Activated CD4-positive, alpha-beta T cell treated with anti-CD3 and anti-CD28 coated beads, Interleukin-2, amount 50 U/mL, for 24 hours (primary cell): Measurements from ENCODE around the gene ENHO.
"Not testable (repeated sequence)": the region's sequence is repeated elsewhere in the genome, so short reads cannot be mapped to it uniquely, and the experiment has no call there.

ENCODE experiments used
- DNase-seq, 2 donors: peaks; one replicate each; pipeline ENCODE4 v3.0.0-alpha.2; 2020; ENCODE audit warnings: low read depth in 1 of 2, low spot score in 1 of 2

The ENHO gene

DNA sequence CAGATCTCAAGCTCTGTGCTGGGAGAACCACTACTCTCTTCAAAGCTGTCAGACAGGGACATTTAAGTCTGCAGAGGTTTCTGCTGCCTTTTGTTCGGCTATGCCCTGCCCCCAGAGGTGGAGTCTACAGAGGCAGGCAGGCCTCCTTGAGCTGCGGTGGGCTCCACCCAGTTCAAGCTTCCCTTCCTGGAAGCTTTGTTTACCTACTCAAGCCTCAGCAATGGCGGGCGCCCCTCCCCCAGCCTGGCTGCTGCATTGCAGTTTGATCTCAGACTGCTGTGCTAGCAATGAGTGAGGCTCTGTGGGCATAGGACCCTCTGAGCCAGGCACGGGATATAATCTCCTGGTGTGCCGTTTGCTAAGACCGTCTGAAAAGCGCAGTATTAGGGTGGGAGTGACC, 9.3 kb upstream of the ENHO start:
- not testable (repeated sequence) for DNase-seq

DNA sequence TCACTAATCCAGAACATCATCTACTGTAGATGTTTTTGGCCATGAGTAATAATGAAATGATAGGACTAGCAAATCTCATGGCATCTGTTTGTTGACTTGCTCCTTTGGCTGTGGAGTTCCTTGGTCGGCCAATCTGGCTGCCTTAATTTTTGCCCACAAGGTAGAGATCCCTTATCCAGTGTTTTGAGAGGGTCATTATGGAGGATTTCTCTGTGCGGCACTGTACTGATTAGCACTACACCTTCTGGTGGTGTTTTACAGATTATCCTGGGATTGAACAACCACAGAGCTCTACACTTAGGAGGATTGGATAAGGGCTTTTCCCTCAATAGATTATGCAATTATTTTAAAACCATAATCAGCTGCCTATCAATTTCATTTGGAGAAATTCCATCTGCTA, 3.2 kb upstream of the ENHO start:
- no peak for DNase-seq

DNA sequence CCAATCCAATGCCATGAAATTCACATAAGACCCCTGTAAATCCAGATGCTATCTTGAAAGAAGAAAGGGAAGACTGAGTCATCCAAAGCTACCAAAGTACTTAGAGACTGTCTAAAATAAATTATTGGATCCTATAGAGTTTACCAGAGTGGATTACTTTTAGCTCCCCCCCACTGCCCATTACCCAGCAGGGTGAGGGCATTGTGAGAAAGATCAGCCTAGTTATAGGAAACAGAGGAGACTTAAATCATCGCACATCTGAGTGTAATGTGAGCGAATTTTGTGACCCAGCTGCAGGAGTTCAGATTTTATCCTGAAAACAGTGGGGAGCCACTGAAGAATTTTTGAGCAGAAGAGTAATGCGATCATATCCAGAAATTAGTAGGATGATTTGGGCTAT, 1.6 kb upstream of the ENHO start:
- DNase-seq, result no peak

DNA sequence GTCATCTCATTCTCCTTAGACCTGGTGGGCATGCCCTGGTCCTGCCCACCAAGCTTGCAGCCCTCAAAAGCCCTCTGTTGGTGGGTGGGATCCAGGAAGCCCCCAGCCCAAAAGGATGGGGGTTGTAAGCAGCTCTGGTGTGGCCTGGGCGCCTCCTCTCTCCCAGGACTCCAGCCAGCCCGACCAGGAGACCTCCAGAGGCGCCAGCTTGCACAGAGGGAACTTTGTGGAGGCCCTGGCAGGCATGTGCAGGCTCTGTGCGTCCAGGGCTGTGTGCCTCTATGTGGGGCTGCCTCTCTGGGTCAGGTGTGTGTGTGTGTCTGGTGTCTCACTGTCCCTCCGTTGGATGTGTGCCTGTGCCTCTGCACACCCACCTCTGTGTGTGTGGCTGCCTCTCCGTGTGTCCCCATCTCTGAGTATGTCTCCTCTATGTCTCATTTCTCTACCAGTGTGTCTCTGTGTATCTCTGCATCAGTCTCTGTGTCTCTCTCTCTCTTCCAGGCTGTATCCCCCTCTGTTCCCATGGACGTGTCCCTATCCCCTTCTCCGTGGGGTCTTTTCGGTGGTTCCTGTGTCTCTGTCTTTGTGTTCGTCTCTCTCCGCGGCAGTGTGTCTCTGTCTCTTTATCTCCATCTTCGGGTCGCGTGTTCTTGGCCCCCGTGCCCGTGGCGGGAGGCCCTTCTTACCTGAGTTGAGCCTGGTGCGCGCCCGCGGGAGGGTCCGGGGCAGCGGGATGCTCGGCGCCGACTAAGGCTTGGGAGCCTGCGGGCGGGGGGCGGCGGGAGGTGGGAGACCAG, 501 bp downstream of the ENHO start:
- no peak for DNase-seq

DNA sequence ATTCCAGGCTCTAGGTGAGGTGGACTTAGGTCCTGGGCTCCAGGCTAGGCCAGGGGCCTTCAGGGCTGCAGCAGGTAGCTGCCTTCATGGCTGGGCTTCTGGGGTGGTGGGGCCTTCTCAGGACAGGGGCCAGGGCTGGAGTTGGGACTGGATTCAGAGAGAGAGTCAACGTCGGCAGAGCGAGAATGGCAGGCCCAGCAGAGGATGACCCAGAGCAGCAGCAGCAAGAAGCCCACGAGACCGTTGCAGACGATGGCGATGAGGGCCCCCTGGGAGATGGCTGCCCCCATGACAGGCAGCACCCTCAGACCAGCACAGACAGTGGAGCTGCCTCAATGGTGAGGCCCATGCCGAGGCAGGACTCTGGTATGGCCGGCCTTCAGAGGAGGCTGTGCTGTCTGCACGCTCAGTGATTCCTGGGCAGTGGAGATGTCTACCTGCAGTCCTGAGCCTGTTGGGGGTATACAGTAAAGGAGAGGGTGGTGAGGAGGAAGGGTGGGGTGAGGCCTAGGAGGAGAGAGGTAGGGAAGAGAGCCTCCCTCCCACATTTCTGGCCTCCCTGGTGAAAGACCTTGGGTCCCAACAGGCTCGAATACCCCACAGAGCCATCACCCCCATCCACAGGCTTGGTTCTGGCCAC, 1.3 kb downstream of the ENHO start:
- DNase-seq, result no peak

DNA sequence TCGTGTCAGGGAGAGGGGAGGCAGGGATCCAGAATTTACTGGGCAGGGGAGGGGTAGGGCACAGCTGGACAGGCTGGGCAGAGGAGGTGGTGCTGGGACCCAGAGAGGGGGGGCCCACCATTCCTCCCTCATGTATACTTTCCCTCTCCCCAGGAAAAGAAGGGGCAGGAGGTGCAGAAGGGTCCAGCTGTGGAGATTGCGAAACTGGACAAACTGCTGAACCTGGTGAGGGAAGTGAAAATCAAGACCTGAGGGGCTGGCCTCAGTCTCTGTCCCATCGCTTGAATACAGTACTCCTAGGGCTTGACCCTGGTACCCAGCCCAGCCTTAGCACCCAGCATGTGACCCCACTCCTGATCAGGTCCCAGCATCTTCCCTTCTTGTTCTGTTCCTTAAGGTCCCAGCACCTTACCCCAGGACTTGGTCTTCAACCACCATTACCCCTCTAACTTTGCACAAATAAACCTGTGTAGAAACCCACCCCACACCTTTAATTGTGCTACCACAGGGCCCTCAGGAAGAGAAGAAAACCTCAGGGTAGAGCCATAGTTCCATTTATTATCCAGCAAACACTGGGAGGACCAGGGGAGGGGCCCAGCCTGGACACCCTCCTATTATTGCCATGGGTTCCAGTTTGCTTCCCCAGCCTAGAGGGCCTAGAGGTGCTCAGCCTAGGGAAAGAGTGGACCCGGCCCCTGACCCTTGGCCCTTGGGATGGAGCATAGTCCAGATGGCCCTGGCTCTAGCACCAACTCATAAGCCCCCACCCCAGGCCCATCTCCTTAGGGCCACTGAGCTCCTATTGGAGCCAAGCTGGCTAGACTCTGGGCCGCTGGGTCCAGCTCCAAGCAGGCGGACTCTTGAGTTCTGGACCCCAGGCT, 2.0 kb downstream of the ENHO start:
- no peak for DNase-seq

DNA sequence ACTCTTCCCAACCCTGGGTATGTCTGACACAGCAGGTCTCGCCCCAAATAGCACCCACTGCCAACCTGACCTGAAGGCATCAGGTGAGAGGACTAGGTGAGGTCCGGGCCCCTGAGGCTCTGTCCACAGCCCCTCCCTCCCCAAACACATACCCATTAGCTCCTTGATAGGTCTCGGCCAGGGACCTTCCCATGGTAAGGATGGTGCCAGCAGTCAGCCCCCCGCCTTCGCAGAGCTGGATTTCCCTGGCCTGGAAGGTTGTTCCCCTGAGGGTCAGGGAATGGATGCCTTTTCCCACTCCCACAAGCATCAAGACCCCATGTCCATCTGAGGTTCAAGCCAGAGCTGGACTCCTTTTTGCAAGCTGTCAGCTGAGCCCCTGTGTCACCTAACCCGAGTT, 2.7 kb downstream of the ENHO start:
- no peak for DNase-seq

DNA sequence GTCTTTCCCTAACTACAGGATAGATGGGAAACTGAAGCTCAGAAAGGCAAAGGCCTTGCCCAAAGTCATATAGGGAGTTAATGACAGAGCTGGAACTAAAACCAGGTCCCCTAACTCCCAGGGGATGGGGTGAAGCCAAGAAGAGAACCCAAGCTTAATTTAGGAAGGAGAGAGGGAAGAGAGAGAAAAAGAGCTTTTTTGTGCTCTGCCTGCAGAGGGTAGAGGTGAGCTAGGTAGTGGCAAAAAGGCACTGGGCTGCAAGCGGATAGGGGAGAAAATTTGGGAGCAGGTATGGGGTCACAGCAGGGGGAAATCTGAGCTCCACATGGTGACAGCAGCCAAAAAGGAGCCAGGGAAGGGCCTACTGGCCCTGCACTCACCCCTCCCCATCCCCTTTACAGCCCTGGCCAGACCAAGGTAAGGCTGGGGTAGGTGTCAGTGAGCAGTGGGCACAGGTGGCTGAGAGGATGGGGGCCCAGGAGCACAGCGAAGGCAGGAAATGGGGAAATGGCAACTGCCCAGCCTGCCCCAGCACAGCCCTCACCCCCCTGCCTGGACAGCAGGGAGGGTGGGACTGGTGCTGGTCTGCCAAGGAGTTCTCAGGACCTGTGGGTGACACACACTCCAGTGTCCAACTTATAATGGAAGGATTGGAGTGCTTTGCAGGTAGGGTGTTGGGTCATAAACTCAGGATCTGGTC, 3.3 kb downstream of the ENHO start:
- DNase-seq, result no peak

DNA sequence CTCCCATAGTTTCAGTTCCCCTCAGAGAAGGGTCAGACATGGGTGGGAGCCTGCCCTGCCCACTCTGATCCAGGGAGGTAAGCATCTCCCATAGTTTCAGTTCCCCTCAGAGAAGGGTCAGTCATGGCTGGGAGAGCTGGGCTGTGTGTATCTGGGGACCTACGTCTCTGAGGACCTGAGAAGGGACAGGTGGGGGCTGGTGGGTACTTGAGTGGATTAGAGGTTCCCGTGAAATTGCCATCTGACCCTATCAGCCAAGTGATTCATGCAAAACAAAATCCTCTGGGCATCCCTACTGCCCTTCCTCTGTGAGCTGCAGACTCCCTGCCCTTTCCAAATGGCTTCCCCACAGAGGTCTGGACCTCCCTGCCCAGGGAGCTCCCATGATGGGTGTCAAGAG, 3.9 kb downstream of the ENHO start:
- DNase-seq, result no peak

DNA sequence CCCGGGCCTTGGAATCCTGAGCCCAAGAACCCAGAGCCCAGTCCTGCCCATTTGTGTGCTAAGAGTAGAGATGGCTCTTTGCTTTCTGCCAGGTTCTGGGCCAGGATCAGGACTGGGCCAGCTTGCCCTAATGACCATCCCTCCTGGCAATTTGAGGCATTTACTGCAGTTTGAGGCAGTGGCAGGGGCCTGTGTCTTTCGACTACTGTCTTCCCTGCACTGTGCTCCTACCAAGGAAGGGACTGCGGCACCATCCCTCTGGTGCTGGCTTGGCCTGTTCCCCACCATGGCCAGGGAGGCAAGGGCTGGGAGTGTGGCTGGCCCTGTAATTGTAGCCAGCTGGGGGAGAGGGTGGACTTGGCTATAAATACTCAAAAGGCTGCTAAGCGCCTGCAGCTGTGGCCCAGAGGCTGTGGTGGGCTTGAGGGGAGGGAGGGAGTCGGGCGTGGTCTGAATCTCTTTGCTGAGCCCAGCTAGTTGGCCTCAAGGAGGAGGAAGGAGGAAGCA, 4.6 kb downstream of the ENHO start:
- no peak for DNase-seq

DNA sequence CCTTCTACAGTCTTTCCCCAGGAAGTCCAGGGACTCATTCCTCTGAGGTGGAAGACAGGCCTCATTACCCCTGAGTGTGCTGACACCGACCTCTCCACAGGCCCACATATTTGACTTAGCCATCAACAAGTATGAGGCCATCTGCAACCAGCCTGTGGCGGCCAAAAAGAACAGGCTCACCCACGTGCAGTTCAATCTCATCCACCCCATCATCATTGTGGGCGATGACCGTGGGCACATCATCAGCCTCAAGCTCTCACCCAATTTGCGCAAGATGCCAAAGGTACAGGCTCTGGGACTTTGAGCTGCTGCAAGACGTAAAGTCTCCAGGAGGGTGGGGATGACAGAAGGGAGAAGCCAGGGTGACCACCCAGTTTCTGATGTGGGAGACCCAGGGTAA, 5.6 kb downstream of the ENHO start:
- DNase-seq, result no peak

DNA sequence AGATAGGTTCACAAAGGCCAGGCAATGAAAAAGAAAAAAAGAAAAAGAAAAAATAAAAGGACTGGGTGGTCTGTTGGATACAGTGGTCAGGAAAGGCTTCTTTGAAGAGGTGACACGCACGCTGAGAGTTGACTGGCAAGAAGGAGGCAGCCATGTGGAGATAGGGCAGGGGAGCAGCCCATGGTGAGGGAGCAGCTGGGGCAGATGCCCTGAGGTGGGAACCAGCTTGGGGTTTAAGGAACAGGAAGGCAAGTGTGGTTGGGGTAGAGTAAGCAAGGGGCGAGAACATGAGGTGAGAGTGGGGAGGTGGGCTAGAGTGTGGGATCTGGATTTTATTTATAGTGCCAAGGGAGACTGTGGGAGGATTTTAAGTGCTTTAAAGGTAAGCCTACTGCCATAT, 6.8 kb downstream of the ENHO start:
- no peak for DNase-seq

DNA sequence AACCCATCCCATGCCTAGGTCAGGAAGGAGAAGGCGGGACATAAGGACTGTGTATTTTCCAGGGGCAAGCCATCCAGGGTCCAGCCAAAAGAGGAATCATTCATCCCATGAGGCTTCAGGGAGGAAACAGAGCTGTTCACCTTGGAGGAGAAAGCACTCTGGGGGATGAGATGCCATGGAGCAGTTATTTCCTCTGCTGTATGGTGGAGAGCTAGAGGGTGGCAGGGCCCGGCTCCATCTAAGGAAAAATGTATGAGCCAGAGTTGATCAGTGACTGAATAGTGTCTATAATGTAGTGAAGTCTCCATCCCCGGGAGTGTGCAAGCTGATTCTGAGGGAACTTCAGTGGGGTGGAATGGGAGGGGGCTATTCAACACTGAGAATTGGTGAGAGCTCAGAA, 8.0 kb downstream of the ENHO start:
- no peak for DNase-seq

DNA sequence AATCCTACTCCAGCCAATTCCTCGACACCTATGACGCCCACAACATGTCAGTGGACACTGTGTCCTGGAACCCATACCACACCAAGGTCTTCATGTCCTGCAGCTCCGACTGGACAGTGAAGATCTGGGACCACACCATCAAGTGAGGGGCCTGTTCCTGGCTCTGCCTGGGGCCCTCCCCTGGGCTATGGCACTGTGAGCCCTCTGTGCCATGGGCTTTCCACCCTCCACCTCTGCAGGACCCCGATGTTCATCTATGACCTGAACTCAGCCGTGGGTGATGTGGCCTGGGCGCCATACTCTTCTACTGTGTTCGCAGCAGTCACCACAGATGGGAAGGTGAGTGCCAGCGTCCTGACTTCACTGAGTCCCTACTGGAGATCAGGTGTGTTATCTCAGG, 8.4 kb downstream of the ENHO start:
- DNase-seq, result no peak

DNA sequence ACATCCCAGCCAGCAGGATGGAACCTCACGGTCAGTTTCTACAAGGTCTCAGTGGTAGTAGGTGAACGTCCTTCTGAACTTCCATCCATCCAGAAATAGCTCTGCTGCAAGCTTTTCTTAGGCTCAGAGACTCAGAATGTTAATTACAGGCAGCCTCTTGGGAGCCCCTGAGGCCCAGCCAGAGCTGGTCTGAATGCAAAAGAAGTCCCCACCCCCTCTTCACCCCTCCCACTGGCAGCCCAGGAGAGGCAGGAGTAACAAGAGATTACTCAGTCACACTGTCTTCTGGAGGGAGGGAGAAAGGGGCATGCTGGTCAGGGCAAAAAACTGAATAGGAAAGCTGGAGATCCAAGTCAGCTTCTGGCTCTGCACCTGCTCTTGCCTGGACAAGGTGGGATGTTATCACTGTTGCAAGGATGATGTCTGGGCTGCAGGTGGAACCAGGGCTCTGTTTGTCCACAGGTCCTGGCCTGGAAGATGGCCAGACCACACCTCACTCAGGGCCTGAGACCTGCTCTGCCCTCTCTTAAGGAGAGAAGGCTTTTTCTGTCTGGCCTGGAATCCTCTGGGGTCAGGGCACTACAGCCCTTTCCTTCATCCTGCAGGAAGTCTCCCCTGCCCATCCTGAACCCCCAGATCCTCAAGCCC, 9.1 kb downstream of the ENHO start:
- no peak for DNase-seq

DNA sequence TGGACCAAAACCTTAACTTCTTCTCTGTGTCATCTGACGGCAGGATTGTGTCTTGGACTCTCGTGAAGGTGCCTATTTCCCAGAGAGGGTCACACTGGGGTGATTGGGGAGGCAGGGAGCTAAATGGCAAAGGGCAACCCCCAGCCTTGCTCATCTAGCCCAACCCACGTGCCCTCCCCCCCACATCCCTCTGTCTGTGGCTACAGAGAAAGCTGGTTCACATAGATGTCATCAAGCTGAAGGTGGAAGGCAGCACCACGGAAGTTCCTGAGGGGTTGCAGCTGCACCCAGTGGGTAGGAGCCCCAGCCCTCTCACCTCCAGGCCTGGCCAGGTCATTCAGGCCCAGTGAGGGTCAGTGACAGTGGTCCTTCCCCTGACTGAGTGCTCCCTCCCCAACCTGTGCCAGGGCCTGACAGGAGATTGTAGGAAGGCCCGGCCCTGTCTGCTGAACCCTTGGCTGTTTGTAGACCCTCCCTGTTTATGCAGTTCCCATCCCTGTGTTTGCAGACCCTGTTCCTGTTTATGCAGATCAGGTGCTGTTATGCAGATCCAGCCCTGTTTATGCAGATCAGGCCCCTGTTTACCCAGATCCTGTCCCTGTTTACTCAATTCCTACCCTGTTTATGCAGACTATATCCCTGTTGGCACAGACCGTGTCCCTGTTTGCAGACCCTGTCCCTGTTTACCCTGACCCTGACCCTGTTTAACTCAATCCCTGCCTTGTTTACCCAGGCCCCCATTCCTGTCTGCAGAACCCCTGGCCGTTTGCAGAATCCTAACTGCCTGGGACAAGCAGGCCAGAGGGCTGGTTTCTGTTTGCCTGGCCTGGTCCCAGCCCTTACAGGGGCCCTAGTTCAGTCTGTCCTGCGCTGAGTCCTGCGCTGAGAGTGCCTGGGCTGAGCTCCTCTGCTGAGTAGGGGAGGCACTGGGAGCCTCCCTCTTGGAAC, 10.4 kb downstream of the ENHO start:
- DNase-seq, result no peak

DNA sequence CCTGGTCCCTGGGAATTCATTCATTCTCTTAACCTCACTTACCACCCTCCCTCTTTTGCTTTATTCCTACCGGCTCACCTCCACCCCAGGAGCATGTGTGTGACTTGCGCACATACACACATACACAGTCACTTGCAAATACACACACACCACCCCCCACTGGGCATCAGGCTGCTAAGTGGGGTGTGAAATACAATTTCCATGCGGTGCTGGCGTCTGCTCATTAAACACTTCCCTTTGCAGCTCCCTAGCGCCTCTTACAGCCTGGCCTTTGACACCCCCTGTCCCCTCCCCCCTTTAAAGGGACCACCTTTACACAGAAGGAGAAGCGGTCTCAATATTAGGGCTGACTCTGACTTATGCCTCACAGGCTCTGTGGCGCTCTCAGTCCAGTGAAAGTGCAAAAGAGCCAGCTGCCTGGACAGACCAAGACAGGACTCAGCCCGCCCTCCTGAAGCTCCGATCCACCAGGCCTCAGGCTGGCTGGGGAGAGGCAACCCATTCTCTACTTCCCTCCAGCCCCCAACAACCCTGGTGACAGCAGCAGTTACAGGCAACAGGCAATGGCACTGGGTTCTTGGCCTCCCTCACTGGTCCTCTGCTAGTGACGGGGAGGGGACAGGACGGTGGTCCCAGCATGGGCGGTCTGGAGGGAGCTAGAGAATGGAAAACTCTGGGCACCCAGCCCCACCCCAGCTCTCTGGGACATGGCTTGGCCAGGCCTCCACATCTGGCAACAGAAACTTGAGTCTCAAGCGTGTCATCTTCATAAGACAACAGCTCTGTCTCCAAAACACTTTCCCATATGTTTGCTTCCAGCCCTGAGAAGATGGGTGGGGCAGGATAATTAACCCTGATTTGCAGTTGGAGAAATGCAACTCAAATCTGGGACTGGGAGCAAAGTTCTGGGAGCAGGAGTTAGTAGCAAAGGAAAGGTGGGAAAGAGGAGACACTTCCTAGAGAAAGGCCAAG, 12.0 kb downstream of the ENHO start:
- DNase-seq, result no peak

DNA sequence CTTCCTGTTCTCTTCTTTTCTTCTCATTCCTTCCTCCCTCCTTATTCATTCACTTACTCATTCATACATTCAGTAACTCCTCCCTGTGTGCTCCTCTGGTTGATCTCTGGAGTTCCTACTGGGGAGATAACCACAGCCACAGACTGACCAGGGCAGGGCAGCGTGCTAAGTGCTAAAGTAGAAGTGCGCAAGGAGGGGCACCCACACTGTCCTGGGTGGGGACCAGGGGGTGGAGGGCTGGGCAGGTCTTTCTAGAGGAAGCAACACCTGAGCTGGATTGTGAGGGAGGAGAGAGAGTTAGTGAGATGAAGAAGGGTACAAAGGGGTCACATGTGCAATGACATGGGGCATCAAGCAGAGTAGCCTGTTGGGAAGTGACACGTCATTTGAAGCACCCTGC, 13.8 kb downstream of the ENHO start:
- no peak for DNase-seq
